SIG-M5 treated with dmso at 0.1 percent for 504 hours (cell line): Measurements from ENCODE around the gene ZNF326.
"Not testable (repeated sequence)": the region's sequence is repeated elsewhere in the genome, so short reads cannot be mapped to it uniquely, and the experiment has no call there.

Experiments
- DNase-seq: peaks from one replicate; lab custom pipeline; 2025; ENCODE audit not compliant: unreplicated experiment; lab: John Stamatoyannopoulos, UW

The ZNF326 gene

DNA sequence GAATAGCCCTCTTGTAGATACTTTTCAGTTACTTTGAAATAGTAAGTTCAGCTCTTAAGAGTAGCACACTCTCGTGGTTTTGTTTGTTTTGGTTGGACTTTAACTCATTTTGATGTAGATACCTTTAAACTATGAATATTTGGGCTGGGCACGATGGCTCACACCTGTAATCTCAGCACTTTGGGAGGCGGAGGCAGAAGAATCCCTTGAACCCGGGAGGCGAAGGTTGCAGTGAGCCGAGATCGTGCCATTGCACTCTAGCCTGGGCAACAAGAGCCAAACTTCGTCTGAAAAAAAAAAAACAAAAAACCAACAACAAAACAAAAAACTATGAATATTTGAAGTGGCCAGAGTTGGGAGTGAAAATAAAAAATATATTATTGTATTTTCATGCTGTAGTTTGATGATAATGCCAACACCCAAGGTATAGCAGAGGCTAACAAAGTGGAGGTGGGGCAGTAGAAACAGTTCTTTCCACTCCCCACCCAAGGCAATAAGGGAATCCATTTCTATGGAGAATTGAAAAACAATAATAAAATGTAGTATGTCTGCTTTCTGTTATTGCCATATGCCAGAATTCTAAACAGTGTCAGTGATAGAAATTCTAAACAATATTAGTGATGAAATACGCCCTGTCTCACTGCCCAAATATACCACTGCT is 1.7 kb downstream of the ZNF326 start:
- no peak for DNase-seq

DNA sequence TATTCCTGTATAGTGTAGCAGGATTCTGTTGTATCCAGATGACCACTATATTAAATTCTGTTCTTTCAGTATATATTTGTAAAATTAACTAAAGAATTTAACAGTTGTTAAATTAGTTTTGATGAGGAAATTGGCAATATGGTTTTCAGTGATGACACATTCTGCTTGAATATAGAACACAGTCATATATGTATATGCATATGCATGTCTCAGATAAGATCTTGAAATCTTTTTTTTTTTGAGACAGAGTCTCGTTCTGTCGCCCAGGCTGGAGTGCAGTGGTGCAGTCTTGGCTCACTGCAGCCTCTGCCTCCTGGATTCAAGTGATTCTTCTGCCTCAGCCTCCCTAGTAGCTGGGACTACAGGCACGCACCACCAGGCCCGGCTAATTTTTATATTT is 2.2 kb downstream of the ZNF326 start:
- not testable (repeated sequence) for DNase-seq

DNA sequence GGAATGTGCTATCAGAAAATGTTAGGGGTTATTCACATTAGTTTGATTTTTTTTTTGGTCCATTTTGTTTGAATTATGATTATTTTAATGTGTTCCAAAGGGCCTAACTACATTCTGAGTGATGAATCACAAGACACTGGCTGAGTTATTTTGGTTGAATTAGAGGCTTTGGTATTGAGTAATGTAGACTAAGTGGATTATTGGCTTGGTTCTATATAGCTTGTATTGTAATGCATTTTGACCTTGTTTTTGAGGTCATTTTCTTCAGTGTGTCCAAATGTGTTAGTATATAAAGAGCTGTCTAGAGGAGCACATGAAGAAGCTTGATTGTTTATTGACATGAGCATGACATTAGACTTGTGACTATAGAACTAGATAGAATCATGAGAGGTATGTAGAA is 3.4 kb downstream of the ZNF326 start:
- DNase-seq, result no peak

DNA sequence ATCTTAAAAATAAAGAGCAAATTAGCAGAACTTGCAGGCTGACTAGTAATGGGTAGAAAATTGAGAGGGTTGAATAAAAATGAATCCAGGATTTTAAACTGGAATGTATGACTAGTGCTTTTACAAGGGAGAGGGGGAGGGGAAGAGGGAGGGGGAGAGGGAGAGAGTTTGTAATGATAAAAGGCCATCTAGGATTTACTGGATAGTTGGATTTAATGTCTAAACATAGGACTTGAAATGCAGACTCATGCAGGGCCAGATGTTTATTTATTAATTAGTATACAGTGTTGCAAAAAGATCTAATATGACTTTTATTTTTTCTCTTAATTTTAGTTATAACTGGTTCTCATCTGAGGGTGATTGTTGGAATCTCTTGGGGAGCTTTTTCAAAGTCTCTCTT is 4.3 kb downstream of the ZNF326 start:
- no peak for DNase-seq

DNA sequence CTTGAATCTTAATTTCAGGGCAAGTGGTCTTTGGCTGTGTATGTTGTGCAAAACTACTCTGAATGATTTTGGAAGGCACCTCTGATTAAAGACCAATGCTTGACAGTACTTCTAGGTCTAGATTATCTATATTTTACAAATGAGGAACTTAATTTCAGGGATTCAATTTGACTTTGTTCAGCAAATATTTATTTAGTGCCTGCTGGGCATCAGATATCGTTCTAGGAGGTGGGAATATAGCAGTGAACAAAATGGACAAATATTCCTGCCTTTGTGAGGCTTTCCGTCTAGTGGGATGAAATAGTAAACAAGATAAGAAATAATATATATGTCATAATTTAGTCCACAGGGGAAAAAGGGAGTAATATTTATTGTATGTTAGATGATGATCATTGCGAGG is 4.7 kb downstream of the ZNF326 start:
- no peak for DNase-seq

DNA sequence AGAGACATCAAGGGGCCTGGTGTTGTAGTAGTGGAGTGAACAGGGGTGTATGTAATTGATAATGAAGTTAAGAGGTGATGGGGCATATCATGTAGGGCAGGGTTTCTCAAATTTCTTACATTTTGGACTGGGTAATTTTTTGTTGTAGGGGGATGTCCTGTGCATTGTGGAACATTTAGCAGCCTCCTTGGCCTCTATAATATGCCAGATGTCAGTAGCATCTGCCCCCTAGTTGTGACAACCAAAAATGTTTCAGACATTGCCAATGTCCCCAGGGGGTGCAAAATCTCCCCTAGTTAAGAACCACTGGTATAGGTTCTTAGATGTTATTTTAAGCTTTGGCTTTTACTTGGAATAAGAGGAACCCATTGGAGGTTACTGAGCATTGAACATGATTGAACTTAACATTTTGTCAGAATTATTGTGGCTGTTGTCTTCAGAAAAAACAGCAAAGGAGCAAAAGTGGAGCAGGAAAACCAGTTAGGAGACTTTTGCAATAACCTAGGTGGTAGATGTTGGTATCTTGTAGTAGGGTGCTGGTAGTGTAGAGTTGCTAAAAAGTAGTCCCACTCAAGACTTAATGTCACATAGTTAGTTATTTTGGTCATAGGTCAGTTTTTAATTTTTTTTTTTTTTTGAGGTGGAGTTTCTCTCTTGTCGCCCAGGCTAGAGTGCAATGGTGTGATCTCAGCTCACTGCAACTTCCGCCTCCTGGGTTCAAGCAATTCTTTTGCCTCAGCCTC is 6.2 kb downstream of the ZNF326 start:
- no peak for DNase-seq

DNA sequence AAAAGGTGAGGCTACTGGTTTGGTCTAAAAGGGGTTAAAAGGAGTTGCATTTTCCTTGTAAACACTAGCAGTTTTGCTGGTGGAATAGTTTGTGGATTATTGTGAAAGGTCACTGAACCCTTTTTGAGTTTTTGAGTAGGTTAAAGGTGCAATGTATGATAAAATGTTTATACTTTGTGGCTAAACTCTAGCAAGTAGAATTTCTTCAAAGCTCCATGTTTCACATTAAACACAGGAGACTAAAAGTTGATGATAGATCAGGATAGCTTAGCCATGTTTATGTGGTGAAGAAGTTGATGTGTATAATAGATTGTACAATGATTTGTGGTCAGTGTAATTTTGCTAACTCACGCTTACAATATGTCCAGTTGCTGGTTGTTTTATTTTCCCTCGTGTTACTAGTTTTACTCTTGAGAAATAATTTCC is 13.1 kb downstream of the ZNF326 start:
- no peak for DNase-seq

DNA sequence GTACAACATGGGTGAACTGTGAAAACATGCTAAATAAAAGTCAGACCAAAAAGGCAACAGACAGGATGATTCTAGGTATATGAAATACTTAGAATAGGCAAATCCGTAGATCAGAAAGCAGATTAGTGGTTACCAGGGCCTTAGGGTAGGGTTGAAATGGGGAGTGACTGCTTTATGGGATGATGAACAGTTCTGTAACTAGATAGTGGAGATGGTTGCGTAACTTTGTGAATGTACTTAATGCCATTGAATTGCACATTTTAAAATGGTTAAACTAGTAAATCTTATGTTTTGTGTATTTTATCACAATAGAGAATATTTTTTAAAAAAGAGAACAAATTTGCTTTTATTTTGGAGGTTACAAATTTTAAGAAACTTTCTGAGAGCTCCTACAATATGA is 17.4 kb downstream of the ZNF326 start:
- no peak for DNase-seq

DNA sequence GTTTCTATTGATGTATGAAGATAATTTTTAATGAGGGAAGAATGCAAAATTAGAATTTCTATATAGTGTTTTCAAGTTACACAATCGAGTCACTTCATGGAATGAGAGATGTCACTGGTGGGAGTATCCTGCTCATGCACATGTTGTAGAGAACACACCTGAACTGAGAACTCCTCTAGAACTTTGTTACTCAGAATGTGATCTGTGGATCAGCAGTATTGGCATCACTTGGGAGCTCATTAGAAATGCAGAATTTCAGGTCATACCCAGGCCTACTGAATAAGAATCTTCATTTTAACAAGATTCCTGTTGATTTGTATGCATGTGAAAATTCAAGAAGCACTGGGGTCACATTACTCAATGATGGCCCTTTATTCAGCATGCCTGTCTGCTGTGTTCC is 28.8 kb downstream of the ZNF326 start:
- no peak for DNase-seq

DNA sequence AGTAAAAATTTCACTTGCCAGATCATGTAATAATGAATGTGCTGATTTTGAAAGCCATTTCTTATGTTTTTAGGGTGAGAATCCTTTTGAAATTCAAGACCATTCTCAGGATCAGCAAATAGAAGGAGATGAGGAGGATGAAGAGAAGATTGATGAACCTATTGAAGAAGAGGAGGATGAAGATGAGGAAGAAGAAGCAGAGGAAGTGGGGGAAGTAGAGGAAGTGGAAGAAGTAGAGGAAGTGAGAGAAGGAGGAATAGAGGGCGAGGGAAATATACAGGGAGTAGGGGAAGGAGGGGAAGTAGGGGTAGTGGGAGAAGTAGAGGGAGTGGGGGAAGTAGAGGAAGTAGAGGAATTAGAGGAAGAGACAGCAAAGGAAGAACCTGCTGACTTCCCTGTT is 32.4 kb downstream of the ZNF326 start:
- DNase-seq, result no peak

DNA sequence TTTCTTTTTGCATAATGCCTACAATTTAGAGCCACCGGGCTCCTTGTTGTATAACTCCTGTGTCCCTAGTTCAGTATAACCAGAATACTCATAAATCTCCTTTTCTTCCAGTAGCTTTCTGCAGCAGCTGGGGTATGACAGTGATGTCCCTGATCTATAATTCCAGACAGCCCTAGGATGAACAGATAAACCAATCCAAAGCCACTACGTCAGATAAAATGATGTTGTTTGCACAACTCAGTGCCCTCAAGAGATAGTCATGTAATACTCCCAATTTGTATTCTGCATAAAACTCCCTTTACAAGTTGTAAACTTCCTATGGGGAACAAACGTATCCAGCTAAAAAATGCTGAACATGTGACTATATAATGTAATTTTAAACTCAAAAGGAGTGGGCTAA is 44.7 kb downstream of the ZNF326 start:
- no peak for DNase-seq

DNA sequence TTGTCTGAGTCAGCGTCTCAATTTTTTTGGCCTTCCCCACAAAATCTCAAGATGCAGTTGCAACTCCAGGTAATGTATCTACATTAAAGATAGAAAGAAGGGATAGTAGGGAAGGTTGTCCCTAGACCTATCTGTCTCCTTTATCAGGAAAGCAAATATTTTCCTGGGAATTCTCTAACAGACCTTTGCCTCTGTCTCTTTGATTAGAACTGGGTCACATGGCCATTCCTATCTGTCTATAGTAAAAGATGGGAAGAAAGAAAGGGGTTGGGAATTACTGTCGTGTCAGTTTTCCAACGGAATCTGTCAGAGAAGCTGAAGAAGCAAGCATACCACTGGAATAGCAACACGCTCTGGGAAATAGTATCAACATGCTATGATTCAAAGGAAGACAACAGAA is 48.7 kb downstream of the ZNF326 start:
- DNase-seq, result no peak

DNA sequence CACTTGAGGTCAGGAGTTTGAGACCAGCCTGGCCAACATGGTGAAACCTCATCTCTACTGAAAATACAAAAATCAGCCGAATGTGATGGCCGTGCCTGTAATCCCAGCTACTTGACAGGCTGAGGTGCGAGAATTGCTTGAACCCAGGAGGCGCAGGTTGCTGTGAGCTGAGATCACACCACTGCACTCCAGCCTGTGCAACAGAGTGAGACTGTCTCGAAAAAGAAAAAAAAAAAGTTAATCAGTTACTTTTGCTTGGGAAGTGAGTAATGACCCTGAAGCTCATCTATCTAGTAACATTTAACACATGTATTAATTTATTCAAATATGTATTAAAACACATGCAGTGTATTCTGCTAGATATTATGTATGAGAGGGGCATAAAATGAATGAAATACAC is 49.4 kb downstream of the ZNF326 start:
- no peak for DNase-seq

DNA sequence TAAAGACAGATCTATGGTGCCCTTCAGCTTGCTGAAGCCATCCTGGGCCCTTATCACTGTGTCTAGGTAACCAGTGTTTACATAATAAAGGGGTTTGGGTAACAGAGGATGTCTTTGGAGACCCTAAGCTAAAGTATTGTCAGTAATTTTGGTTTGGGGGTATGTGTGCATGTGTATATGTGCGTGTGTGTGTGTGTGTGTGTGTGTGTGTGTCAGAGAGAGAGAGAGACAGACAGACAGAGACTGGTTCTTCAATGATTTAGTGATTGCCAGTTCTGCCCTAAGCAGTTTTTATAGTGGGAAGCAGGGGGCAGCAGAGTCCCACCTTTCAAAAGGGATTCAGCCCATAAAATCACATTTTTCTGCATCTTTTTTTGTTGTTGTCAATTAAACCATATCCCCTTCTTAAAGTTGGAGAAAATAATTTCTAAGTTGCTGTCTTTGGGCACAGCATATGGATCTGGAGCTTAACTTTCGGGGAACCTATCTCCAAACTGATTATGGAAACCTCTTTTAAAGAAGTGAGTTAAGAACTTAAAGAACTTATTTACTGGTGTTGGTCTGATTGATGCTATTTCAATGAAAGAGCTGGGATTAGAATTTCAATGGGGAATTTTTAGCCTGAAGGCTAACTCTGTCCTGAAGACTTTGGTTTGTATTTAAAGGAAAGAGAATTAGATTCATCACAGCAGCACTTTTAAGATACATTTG is 51.1 kb downstream of the ZNF326 start:
- DNase-seq, result peak; percentile 12

DNA sequence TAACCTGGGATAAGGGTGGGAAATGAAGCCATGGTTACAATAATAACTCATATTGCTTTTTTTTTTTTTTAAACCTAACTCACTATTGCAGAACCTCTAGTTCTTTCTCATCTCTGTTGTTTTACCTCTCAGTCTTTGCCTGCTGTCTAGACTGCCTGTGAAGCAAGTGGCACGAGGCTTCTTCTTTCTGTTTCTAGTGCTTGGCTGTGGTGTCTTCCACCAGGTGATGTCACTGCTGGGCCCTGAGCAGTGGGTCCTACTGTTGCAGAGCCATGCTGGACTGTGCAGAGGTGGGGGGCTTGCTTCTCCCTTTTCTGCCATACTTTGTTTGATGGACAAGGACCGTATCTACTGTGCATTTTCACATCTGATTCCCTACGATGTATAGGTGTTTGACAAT is 51.7 kb downstream of the ZNF326 start:
- DNase-seq, result no peak

DNA sequence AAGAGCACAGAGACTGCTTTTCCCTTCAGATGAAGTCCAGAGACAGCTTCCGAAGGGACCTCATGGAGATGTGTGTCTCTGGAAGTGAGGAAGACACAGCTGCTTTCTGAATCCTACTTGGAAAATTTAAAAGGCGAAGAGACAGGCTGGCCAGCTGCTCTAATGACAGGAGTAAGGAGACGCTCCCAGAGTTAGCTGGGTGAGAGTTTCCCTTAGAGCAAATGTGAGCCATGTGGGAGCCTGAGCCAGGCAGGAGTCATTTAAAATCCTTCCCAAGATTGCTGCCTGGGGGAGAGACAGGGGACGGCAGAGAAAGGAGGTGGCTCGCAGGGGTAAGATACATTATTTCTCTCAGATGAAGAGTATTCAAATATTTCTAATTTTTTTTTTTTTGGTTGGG is 53.1 kb downstream of the ZNF326 start:
- no peak for DNase-seq

DNA sequence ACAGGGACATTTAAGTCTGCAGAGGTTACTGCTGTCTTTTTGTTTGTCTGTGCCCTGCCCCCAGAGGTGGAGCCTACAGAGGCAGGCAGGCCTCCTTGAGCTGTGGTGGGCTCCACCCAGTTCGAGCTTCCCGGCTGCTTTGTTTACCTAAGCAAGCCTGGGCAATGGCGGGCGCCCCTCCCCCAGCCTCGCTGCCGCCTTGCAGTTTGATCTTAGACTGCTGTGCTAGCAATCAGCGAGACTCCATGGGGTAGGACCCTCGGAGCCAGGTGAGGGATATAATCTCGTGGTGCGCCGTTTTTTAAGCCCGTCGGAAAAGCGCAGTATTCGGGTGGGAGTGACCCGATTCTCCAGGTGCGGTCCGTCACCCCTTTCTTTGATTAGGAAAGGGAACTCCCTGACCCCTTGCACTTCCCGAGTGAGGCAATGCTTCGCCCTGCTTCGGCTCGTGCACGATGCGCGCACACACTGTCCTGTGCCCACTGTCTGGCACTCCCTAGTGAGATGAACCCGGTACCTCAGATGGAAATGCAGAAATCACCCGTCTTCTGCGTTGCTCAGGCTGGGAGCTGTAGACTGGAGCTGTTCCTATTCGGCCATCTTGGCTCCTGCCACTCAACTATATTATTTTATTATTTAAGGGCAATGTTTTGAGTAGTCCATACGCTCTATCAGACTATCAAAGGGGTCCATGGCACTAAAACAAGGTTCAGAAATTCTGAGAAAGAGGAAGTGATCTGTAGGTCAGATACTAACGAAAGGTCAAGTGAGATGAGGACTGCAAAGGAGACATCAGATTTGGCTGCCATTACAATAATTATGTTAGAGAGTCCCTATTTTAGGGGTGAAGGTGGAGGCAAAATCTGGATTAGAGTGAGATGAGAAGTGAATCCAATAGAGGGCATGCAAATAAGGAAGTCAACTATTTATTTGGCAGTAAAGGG is 68.1 kb downstream of the ZNF326 start:
- DNase-seq, result not testable (repeated sequence)

DNA sequence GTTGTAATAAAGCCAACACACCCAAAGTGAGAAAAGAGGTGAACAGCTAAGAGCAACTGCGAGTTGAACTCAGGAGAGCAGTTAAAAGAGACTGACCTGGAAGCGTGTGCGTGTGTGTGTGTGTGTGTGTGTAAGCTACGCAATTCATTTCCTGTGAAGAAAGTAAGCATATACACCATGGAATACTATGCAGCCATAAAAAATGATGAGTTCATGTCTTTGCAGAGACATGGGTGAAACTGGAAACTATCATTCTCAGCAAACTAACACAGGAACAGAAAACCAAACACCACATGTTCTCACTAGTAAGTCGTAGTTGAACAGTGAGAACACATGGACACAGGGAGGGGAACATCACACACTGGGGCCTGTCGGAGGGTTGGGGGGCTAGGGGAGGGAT is 69.2 kb downstream of the ZNF326 start:
- not testable (repeated sequence) for DNase-seq

DNA sequence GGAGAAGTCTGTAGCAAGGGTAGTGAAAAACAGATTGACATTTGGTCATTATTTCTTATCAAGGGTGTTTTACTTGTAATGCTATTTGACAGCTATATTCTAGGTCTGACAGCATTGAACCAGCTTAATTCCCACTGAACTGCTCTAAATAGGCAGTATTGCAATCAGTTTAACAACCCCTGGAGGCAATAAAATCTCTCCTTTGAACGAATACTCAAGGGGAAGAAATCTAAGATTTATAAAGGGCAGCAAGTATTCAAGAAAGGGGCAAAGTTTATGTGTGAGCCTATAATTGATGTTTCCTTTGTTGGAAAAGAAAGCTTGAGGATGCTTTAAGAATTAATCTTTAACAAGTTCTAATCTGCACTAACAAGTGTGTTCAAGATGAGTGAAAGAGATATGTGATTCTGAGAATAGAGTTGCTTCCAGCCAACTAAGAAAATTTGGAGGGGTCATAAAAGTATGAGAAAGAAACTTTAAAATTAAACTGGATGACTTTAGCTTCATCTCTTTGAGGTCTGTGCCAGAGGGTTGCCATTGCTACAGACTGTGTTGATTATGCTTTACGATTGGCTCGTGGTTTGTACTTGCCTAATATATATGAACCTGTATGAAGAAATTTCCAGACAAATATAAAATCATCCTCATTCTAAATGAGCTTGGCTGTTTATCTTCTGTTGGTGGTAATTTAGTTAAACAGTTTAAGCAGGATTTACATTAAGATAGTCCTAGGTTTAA is 72.5 kb downstream of the ZNF326 start:
- DNase-seq, result no peak

DNA sequence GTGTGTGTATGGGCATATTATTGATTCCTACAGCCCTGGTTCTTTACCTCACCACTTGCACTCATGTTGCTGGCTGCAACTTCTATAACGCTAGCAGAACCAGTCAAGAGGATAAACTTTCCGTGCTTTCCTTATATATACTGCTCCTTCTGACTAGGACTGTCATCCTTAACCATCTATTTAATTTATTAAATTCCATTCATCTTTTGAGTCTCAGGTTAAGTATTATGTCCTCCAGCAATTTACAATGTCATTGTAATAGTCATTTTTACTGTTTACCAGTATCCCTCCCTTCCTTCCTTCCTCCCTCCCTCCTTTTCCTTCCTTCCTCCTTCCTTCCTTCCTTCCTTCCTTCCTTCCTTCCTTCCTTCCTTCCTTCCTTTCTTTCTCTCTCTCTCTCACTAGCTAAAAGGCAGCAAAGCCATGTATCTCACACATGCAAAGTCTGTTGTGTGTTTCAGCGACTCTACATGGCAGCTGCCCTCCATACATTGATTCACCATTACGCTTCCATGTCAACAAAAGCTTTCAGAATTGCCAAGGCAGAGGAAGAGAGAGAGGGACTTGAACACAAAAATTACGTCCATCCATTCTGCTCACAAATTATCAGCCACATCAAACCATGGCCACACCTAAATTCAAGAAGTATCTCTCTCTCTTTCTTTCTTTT is 73.8 kb downstream of the ZNF326 start:
- DNase-seq, result no peak
